GM19193 (cell line): ENCODE results near the gene UBXN7.
A peak's percentile ranks its signal among the peaks of the same experiment; 100 is the strongest.

Experiments used
- POLR2A ChIP-seq: IDR thresholded peaks from 4 replicates; pipeline ENCODE4 v1.6.1; 2011; ENCODE audit not compliant: insufficient read depth, insufficient read length; ENCODE audit errors: extremely low read depth

Gene UBXN7

GRCh38 chr3:196332168-196332567, 100.1 kb downstream of the UBXN7 start:
- no peak for TF ChIP-seq POLR2A

DNA sequence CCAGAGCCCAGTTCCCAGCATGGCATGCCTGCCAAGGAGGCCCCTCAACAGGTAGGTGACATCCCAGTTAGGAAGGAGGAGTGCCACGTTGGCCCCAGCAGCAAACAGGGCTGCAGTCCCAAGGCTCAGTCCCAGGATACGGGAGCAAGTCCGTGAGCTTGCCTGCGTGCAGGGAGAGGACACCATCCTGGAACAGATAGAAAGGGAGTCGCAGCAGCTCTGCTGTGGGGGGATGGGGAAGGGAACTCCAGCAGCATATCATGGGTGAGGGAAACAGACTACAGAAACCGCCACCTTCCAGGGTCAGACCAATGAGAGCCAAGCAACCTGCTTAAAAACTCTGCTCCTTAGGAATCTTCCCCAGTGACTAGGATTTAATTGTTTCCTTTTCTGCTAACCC, 104.8 kb downstream of the UBXN7 start:
- TF ChIP-seq POLR2A, result no peak

- no peak for TF ChIP-seq POLR2A
These were observed 105.3 kb downstream of the UBXN7 start for GRCh38 chr3:196326936-196327335.

DNA sequence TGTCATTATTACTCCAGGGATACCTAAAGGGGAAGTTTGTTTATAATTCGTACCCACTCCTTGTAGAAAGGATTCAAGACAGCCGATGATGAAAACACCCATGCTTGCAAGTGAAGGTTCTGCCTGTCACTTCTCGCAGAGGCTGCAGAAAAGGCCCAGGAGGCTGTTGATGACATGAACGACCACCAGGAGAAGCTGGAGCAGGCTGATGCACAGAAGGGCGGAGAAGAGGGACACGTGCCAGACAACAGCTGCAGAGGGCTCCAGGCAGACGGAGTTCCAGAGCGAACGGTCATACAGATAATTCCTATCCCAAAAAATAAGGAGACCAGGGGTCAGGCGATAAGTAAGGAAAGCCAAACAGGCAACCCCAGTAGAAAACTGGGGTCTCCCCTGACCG, 108.5 kb downstream of the UBXN7 start:
- no peak for TF ChIP-seq POLR2A

DNA sequence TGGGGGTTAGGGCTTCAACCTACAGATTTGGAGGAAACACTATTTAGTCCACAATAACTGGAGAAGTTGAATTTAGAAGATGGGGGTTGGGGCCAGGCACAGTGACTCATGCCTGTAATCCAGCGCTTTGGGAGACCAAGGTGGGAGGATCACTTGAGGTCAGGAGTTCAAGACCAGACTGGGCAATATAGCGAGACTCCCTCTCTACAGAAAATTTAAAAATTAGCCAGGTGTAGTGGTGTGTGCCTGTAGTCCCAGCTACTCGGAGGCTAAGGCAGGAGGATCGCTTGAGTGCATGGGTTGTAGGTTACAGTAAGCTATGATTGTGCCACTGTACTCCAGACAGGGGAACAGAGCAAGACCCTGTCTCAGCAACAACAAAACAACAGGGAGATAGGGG, 109.2 kb downstream of the UBXN7 start:
- no peak for TF ChIP-seq POLR2A

DNA sequence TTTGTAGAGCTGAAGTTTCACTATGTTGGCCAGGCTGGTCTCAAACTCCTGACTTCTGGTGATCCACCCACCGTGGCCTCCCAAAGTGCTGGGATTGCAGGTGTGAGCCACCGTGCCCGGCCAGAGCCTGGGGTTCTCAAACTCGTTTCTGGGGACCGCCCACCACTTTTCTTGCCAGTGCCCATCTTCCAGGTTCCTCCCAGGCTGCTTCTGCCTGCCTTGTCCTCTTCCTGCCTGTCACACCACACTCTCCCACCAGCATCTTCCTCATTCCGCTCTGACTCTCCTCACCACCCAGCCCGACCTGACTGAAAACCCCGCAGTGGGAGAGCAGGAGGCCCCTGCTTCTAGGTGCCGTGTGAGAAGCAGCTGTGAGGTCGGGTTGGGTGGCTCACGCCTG, 111.1 kb downstream of the UBXN7 start:
- no peak for TF ChIP-seq POLR2A

DNA sequence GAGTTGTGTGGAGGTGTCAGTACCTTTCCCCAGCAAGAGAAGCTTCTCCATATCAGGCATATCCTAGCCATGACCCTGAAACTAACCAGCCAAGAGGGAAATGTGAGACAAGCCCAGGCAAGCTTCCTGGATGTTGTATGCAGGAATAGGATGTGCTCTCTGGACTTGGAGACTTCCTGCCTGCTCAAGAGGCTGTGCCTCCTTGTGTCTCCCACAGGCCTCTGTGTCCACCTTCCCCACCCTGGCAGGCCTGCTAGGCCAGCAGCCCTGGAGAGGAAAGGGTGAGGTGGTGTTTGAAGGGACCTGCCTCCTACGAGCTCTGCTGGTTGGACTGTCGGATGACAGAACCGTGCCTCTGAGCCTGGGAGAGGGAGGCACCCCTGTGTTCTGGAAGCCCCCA, 112.1 kb downstream of the UBXN7 start:
- TF ChIP-seq POLR2A, result no peak

DNA sequence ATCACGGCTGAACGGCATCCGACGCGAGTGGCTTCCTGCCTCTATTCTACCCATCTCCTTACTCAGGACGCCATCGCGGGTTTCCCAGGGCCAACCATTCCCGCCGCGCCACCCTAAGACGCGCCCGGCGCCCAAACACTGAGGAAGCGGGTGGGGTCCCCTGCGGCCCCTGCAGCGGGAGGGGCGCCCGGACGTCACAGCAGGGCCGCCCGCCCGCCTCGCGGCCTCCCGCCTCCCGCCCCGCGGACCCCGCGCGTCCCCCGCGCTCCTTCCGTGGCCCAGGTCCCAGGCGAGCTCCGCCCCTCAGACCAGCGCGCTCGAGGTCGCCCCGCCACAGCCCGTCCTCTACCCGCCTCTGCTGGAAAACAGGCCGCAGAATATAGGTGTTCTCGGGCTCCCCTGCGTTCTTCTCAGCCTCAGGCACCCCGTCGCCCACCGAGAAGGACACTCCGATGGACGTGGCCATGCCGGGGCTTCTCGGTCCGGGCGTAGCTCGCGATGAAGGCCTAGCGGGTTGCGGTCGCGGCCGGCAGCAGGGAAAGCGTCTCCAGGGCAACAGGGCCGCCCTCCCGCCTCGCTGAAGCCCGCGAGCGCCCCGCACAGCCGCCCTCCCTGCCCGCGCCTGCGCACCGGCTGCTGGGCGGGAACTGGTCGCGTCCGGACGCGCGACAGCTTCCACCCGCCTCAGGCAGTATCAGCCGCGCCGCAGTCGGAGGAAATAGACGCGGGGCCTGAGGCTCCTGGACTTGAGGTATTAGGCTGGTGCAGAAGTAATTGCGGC, 114.3 kb downstream of the UBXN7 start, which contains the start of gene DYNLT2B:
Gene DYNLT2B (minus strand): TSS at position 554 of the 781 bp plus-strand sequence. CDS start 88 bp downstream, at position 466.
- TF ChIP-seq POLR2A, result peak; percentile 92

DNA sequence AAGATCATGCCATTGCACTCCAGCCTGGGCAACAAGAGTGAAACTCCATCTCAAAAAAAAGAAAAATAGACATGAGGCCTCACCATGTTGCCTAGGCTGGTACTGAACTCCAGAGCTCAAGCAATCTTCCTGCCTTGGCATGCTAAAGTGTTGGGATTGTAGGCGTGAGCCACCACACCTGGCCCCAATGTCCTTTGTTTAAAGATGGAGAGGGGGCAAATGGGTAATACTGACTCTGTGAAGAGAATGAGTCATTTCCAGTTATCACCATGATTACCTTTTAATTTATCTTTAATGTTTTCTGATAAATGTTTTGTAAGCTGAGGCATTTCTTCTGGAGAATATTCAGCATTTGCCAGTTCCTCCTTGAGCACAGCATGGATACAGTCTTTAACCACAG, 116.4 kb downstream of the UBXN7 start:
- TF ChIP-seq POLR2A, result no peak

DNA sequence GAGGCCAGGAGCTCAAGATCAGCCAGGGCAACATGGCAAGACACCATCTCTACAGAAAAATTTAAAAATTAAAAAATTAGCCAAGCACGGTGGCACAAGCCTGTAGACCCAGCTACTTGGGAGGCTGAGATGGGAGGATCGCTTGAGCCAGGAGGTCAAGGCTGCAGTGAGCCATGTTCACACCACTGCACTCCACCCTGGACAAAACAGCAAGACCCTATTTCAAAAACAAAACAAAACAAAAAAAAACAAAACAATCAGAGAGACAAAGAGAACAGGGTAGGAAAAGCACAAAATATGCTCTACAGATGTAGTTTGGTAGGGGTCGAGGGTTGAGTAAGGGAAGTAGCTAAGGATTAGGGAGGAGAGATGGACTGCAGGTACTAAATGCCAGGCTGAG, 117.6 kb downstream of the UBXN7 start:
- no peak for TF ChIP-seq POLR2A

DNA sequence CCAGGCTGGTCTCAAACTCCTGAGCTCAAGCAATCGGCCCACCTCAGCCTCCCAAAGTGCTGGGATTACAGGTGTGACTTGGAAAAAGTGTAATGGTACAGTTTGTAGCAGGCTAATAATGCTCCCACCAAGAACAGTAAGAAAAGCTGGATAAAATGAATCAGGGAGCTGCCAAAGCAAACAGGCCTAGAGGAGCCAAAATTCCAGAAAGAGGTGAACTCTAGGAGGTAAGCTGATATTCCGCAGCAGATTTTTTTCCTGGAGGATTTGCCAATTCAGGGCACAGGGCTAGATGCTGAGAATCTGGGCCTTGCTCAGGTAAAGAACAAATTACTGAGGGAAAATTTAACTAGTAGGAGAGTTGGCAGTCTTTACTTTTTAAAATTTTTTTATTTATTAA, 133.7 kb downstream of the UBXN7 start:
- no peak for TF ChIP-seq POLR2A
